HepG2 (cell line): Measurements from ENCODE around the gene ZDHHC7. TPM values are rescaled to one million over a fixed set of nuclear protein-coding genes. Genes with fewer than 3 reads are reported as not detected.

Experiments used
- CREBL2 ChIP-seq: sonication (generic); formaldehyde crosslinking; IDR thresholded peaks from 2 replicates; pipeline ENCODE4 v1.8.1; 2023; ENCODE audit warnings: missing genetic modification reagents, mild to moderate bottlenecking, borderline replicate concordance
- CSRNP1 ChIP-seq: sonication (generic); formaldehyde crosslinking; IDR thresholded peaks from 2 replicates; pipeline ENCODE4 v1.8.1; 2023; ENCODE audit warnings: mild to moderate bottlenecking, missing genetic modification reagents
- E2F2 ChIP-seq: sonication (generic); formaldehyde crosslinking; IDR thresholded peaks from 2 replicates; pipeline ENCODE4 v1.4.0; 2020; ENCODE audit warnings: missing genetic modification reagents, borderline replicate concordance
- GABPA ChIP-seq, 2 experiments: IDR thresholded peaks; 2 replicates each; pipeline ENCODE4 v1.6.1; 2011 to 2016; ENCODE audit warnings: low read depth in 2 of 2, low read length in 1 of 2, missing biosample characterization in 1 of 2, missing genetic modification characterization in 1 of 2
- GTF2F1 ChIP-seq: fragments of 150-350 bp; IDR thresholded peaks from 2 replicates; pipeline ENCODE4 v1.6.1; 2014; ENCODE audit warnings: low read length
- HDAC2 ChIP-seq: sonication (generic); formaldehyde crosslinking; IDR thresholded peaks from 2 replicates; pipeline ENCODE4 v1.4.0; 2020; ENCODE audit warnings: missing genetic modification reagents
- HNF4A ChIP-seq: sonication (generic); formaldehyde crosslinking; IDR thresholded peaks from 2 replicates; pipeline ENCODE4 v1.4.0; 2020; ENCODE audit warnings: missing genetic modification reagents
- IRX3 ChIP-seq: sonication (generic); formaldehyde crosslinking; IDR thresholded peaks from 2 replicates; pipeline ENCODE4 v1.8.1; 2023; ENCODE audit warnings: mild to moderate bottlenecking, low read depth, missing genetic modification reagents, borderline replicate concordance
- MYNN ChIP-seq: sonication (generic); formaldehyde crosslinking; IDR thresholded peaks from 2 replicates; pipeline ENCODE4 v1.4.0; 2020; ENCODE audit warnings: mild to moderate bottlenecking, low read depth, missing genetic modification reagents
- MZF1 ChIP-seq: sonication (generic); formaldehyde crosslinking; IDR thresholded peaks from 2 replicates; pipeline ENCODE4 v1.8.1; 2023; ENCODE audit warnings: mild to moderate bottlenecking, missing genetic modification reagents, borderline replicate concordance
- PBX2 ChIP-seq: IDR thresholded peaks from 2 replicates; pipeline ENCODE4 v1.6.1; 2016; ENCODE audit warnings: control low read depth
- REXO4 ChIP-seq: sonication (generic); formaldehyde crosslinking; IDR thresholded peaks from 2 replicates; pipeline ENCODE4 v1.8.0; 2022; ENCODE audit warnings: missing genetic modification reagents, mild to moderate bottlenecking, borderline replicate concordance
- RXRB ChIP-seq: IDR thresholded peaks from 2 replicates; pipeline ENCODE4 v1.6.1; 2016; ENCODE audit warnings: borderline replicate concordance, missing genetic modification reagents, missing compliant biosample characterization
- SMYD3 ChIP-seq: sonication (generic); formaldehyde crosslinking; IDR thresholded peaks from 2 replicates; pipeline ENCODE4 v1.8.1; 2023; ENCODE audit warnings: mild to moderate bottlenecking, missing genetic modification reagents
- STAG1 ChIP-seq: sonication (generic); formaldehyde crosslinking; IDR thresholded peaks from 2 replicates; pipeline ENCODE4 v1.4.0; 2020; ENCODE audit warnings: missing genetic modification reagents
- TBL1XR1 ChIP-seq: fragments of 150-350 bp; IDR thresholded peaks from 2 replicates; pipeline ENCODE4 v1.6.1; 2014; ENCODE audit warnings: borderline replicate concordance, low read length; ENCODE audit not compliant: partially characterized antibody
- ZEB1 ChIP-seq: IDR thresholded peaks from 2 replicates; pipeline ENCODE4 v1.6.1; 2012; ENCODE audit warnings: mild to moderate bottlenecking, low read depth, inconsistent platforms; ENCODE audit not compliant: insufficient replicate concordance
- ZFP36L2 ChIP-seq: sonication (generic); formaldehyde crosslinking; IDR thresholded peaks from 2 replicates; pipeline ENCODE4 v1.4.0; 2020; ENCODE audit warnings: missing genetic modification reagents
- ZMYM3 ChIP-seq: sonication (generic); formaldehyde crosslinking; IDR thresholded peaks from 2 replicates; pipeline ENCODE4 v1.5.1; 2020; ENCODE audit warnings: mild to moderate bottlenecking, missing genetic modification reagents
- ZNF234 ChIP-seq: sonication (generic); formaldehyde crosslinking; conservative IDR thresholded peaks from 2 replicates; pipeline ENCODE4 v1.5.1; 2020; ENCODE audit warnings: mild to moderate bottlenecking, missing genetic modification reagents
- ZNF275 ChIP-seq: sonication (generic); formaldehyde crosslinking; IDR thresholded peaks from 2 replicates; pipeline ENCODE4 v1.8.0; 2022; ENCODE audit warnings: missing genetic modification reagents, mild to moderate bottlenecking, inconsistent platforms, borderline replicate concordance
- ZNF335 ChIP-seq: sonication (generic); formaldehyde crosslinking; IDR thresholded peaks from 2 replicates; pipeline ENCODE4 v1.4.0; 2020; ENCODE audit warnings: missing genetic modification reagents
- ZNF501 ChIP-seq: sonication (generic); formaldehyde crosslinking; IDR thresholded peaks from 2 replicates; pipeline ENCODE4 v1.5.1; 2020; ENCODE audit warnings: mild to moderate bottlenecking, moderate library complexity, missing genetic modification reagents
- ZNF570 ChIP-seq: sonication (generic); formaldehyde crosslinking; IDR thresholded peaks from 2 replicates; pipeline ENCODE4 v1.4.0; 2020; ENCODE audit warnings: mild to moderate bottlenecking, missing genetic modification reagents, borderline replicate concordance
- ZNF713 ChIP-seq: sonication (generic); formaldehyde crosslinking; IDR thresholded peaks from 2 replicates; pipeline ENCODE4 v1.4.0; 2020; ENCODE audit warnings: mild to moderate bottlenecking, missing genetic modification reagents
- ZNF773 ChIP-seq: sonication (generic); formaldehyde crosslinking; IDR thresholded peaks from 2 replicates; pipeline ENCODE4 v1.4.0; 2020; ENCODE audit warnings: missing genetic modification reagents, borderline replicate concordance
- ZSCAN29 ChIP-seq: sonication (generic); formaldehyde crosslinking; conservative IDR thresholded peaks from 2 replicates; pipeline ENCODE4 v1.4.0; 2020; ENCODE audit warnings: mild to moderate bottlenecking, missing genetic modification reagents
- polyA plus RNA-seq, 8 experiments: library from polyadenylated mRNA; depleted of rRNA in 3 of 8; stranded (reverse) in 7 of 8; unstranded in 1 of 8; fragments of >200 nt; fragmentation: Illumina TruSeq in 4 of 8; extraction: Trizol in 4 of 8; gene quantifications; 2 replicates each; pipeline versions ENCODE4 v1.2.1 to v1.2.3, GENCODE V29; 2011 to 2016; ENCODE audit warnings: low read depth in 4 of 8, missing spikeins in 1 of 8, mixed read lengths in 1 of 8; ENCODE audit not compliant: insufficient read depth in 1 of 8
- total RNA-seq, 5 experiments: library from RNA; depleted of rRNA; stranded (reverse); fragments of >200 nt; fragmentation: Illumina TruSeq; extraction: Trizol; gene quantifications; 2 replicates each; pipeline ENCODE4 v1.2.3, GENCODE V29; 2016; ENCODE audit warnings: low read depth in 1 of 5

ZDHHC7 gene
- total and polyA plus RNA-seq, 2 of the 13 experiments (the other 11 are each of a cell fraction or from before 2014, with no cell fraction given): 46.8 to 67.6 TPM

GRCh38 chr16:85056211-85056748 lies 44.9 kb upstream of the ZDHHC7 start (continued):
- TF ChIP-seq REXO4 (CRISPR knock-in tag) (no peak), ZNF773 (CRISPR knock-in tag) (no peak), GABPA (IDR thresholded peaks at IDR 0.05; ENCODE audit: low read depth, low read length) (no peak), GABPA (CRISPR knock-in tag; IDR thresholded peaks at IDR 0.05; ENCODE audit: low read depth) (no peak), ZNF234 (CRISPR knock-in tag) (no peak), ZNF275 (CRISPR knock-in tag) (no peak), CSRNP1 (no peak), ZFP36L2 (CRISPR knock-in tag) (no peak), SMYD3 (CRISPR knock-in tag) (no peak), IRX3 (CRISPR knock-in tag) (no peak), ZNF713 (CRISPR knock-in tag) (no peak), ZSCAN29 (CRISPR knock-in tag) (0 out of 2 replicates have a peak, but pooled peaks have one; percentile 3), MZF1 (CRISPR knock-in tag) (no peak), HDAC2 (CRISPR knock-in tag) (no peak), STAG1 (CRISPR knock-in tag) (peak; percentile 35), ZNF335 (CRISPR knock-in tag) (no peak), ZEB1 (no peak), CREBL2 (CRISPR knock-in tag) (no peak), MYNN (CRISPR knock-in tag) (no peak), ZMYM3 (CRISPR knock-in tag) (no peak; the same call in 1 of the 2 replicates), ZNF570 (CRISPR knock-in tag) (no peak), RXRB (CRISPR knock-in tag) (peak; percentile 2; the same call in 1 of the 2 replicates), GTF2F1 (no peak), TBL1XR1 (no peak), ZNF501 (CRISPR knock-in tag) (no peak; the same call in 1 of the 2 replicates), HNF4A (CRISPR knock-in tag) (no peak), E2F2 (CRISPR knock-in tag) (no peak), PBX2 (CRISPR knock-in tag) (no peak)
